HL-60 (cell line): ENCODE measurements around the gene GRM4.

Source experiments
- DNase-seq, 2 experiments: peaks; one replicate each; pipeline ENCODE4 v3.0.0-alpha.2; 2010 to 2020; ENCODE audit warnings: low read depth in 1 of 2, low spot score in 1 of 2
- H3K27ac ChIP-seq: fragments of 250-450 bp; sonication (Bioruptor Pico); replicated peaks from 2 replicates; pipeline ENCODE4 v1.5.1; 2020; ENCODE audit warnings: mild to moderate bottlenecking, moderate library complexity
- H3K27me3 ChIP-seq: fragments of 250-450 bp; sonication (Bioruptor Pico); 2 replicates; pipeline ENCODE4 v1.5.1; 2021; ENCODE audit warnings: mild to moderate bottlenecking, moderate library complexity; ENCODE audit not compliant: insufficient read depth, poor library complexity, severe bottlenecking
- H3K4me3 ChIP-seq: replicated peaks from 2 replicates; pipeline ENCODE4 v1.5.1; 2011; ENCODE audit warnings: mild to moderate bottlenecking, control low read depth, low read length; ENCODE audit not compliant: insufficient read depth
- GABPA ChIP-seq: IDR thresholded peaks from 2 replicates; pipeline ENCODE4 v1.6.1; 2012; ENCODE audit warnings: low read depth
- POLR2AphosphoS5 ChIP-seq: IDR thresholded peaks from 2 replicates; pipeline ENCODE4 v1.6.1; 2012; ENCODE audit warnings: low read depth
- SPI1 ChIP-seq: IDR thresholded peaks from 2 replicates; pipeline ENCODE4 v1.6.1; 2012; ENCODE audit warnings: low read depth, mild to moderate bottlenecking, borderline replicate concordance
- TF ChIP-seq, protein P1 (sequence below): IDR thresholded peaks from one replicate; pipeline ENCODE4 v1.5.1; 2011; ENCODE audit warnings: low read length, control low read depth, inconsistent platforms; ENCODE audit not compliant: insufficient read depth
- TF ChIP-seq, protein P2 (sequence below): IDR thresholded peaks from 2 replicates; pipeline ENCODE4 v1.6.1; 2012; ENCODE audit warnings: low read depth; ENCODE audit not compliant: insufficient replicate concordance

GRM4 gene

DNA sequence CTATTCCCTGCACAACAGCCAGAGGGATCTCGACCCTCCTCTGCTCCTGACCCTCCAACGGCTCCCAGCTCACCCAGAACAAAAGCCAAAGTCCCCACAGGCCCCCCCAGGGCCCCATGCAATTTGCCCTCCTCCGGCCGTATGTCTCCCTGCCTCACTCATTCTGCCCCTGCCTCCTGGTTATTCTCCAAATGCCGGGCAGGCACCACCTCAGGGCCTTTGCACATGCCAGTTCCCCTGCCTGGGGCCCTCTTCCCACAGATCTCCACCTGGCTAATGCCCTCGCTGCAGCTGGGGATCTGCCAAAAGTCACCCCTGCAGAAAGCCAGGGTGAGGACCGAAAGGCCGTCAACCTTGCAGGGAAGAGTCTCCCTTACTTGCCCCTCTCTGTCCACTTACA is 66.0 kb downstream of the GRM4 start:
- H3K27ac ChIP-seq, result no peak overlapping the region
- no peak for DNase-seq
- TF ChIP-seq SPI1 (no peak), GABPA (no peak), POLR2AphosphoS5 (no peak)
- TF ChIP-seq, protein P1, sequence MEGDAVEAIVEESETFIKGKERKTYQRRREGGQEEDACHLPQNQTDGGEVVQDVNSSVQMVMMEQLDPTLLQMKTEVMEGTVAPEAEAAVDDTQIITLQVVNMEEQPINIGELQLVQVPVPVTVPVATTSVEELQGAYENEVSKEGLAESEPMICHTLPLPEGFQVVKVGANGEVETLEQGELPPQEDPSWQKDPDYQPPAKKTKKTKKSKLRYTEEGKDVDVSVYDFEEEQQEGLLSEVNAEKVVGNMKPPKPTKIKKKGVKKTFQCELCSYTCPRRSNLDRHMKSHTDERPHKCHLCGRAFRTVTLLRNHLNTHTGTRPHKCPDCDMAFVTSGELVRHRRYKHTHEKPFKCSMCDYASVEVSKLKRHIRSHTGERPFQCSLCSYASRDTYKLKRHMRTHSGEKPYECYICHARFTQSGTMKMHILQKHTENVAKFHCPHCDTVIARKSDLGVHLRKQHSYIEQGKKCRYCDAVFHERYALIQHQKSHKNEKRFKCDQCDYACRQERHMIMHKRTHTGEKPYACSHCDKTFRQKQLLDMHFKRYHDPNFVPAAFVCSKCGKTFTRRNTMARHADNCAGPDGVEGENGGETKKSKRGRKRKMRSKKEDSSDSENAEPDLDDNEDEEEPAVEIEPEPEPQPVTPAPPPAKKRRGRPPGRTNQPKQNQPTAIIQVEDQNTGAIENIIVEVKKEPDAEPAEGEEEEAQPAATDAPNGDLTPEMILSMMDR, result no peak
- TF ChIP-seq, protein P2, sequence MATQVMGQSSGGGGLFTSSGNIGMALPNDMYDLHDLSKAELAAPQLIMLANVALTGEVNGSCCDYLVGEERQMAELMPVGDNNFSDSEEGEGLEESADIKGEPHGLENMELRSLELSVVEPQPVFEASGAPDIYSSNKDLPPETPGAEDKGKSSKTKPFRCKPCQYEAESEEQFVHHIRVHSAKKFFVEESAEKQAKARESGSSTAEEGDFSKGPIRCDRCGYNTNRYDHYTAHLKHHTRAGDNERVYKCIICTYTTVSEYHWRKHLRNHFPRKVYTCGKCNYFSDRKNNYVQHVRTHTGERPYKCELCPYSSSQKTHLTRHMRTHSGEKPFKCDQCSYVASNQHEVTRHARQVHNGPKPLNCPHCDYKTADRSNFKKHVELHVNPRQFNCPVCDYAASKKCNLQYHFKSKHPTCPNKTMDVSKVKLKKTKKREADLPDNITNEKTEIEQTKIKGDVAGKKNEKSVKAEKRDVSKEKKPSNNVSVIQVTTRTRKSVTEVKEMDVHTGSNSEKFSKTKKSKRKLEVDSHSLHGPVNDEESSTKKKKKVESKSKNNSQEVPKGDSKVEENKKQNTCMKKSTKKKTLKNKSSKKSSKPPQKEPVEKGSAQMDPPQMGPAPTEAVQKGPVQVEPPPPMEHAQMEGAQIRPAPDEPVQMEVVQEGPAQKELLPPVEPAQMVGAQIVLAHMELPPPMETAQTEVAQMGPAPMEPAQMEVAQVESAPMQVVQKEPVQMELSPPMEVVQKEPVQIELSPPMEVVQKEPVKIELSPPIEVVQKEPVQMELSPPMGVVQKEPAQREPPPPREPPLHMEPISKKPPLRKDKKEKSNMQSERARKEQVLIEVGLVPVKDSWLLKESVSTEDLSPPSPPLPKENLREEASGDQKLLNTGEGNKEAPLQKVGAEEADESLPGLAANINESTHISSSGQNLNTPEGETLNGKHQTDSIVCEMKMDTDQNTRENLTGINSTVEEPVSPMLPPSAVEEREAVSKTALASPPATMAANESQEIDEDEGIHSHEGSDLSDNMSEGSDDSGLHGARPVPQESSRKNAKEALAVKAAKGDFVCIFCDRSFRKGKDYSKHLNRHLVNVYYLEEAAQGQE, result no peak
- H3K27me3 ChIP-seq, result peaks cover 2% of the 10 kb centered on the region
- H3K4me3 ChIP-seq, result no peak overlapping the region

DNA sequence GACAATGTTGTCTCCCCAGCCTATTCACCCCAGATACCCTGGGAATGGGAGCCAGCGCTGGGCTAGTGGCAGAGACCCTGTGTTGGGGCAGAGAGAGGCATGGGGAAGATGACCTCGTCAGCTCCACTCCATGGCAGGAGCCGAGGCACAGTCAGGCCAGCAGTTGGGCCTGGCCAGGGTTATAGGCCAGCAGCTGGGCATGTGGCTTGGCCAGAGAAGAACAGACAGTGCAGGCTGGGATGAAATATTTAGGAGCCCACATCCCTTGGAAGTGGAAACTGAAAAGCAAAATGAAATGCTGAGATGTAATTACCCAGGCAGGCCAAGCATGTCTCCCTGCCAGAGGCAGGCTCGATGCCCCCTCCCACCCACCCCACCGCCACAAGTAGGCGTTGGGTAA is 70.0 kb downstream of the GRM4 start:
- TF ChIP-seq, protein P1, result no peak
- TF ChIP-seq SPI1, result no peak
- no peak overlapping the region for H3K27ac ChIP-seq
- no peak for DNase-seq
- no peak overlapping the region for H3K4me3 ChIP-seq
- peaks cover 2% of the 10 kb centered on the region for H3K27me3 ChIP-seq

DNA sequence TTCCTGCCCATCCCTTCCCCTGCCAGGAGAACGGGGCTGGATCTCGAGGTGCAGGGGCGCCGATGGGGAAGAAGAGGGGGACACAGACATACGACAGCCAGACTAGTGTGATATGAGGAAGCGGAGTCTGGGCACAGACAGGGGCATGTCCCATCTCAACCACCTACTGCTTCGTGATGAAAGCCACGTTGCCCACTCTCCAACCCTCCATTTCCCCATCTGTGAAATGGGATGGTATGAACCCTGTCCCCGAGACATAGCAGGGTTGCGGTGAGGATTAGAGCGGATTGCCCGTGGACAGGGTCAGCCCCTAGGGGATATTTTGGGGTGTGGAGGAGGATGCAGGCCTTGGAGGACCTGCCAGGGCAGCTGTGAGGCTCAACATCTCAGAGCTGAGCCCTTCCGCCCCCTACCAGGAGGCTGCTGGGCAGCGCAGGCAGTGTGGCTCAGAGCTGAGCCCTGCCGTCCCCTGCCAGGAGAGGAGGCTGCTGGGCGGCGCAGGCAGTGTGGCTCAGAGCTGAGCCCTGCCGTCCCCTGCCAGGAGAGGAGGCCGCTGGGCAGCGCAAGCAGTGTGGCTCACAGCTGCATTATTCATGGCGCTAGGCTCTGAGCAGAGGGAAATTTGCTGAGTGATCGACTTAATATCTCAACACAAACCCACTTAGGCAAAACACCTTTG is 71.7 kb downstream of the GRM4 start:
- Histone ChIP-seq H3K27me3 (peaks cover 2% of the 10 kb centered on the region), H3K27ac (no peak overlapping the region), H3K4me3 (no peak overlapping the region)
- TF ChIP-seq, protein P1, result no peak
- TF ChIP-seq POLR2AphosphoS5 (no peak), SPI1 (no peak), GABPA (no peak)
- TF ChIP-seq, protein P2, result no peak
- no peak for DNase-seq

DNA sequence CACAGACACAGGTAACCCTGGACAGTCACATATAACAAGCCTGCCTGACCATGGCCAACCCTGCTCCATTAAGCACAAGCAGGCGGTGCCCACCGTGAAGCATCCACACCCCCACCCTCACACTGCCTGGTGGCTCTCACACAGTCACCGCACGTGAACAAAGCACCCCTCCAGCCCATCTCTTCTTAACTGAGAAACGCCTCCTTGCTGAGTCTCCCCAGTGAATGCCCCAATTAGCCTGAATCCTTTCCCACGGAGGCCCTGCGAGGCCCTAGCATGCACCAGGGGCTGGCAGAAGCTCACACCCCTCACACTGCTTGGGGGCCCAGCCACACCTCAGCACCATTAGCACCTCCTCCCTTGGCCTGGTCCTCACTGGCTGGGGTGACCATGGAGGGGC is 72.3 kb downstream of the GRM4 start:
- Histone ChIP-seq H3K4me3 (no peak overlapping the region), H3K27me3 (peaks cover 2% of the 10 kb centered on the region), H3K27ac (no peak overlapping the region)
- no peak for TF ChIP-seq POLR2AphosphoS5
- TF ChIP-seq GABPA, result no peak
- TF ChIP-seq, protein P1, result no peak
- TF ChIP-seq, protein P2, result no peak
- TF ChIP-seq SPI1, result no peak
- no peak for DNase-seq
